ENCODE measurements around the gene RO60. TPM values are rescaled to one million over a fixed set of nuclear protein-coding genes. Genes with fewer than 3 reads are reported as not detected.
A peak's percentile ranks its signal among the peaks of the same experiment; 100 is the strongest.

Gene RO60
- polyA plus RNA-seq, 2 of the 4 experiments (the other 2 are of a cell fraction) = 32.0 to 47.1 TPM

DNA sequence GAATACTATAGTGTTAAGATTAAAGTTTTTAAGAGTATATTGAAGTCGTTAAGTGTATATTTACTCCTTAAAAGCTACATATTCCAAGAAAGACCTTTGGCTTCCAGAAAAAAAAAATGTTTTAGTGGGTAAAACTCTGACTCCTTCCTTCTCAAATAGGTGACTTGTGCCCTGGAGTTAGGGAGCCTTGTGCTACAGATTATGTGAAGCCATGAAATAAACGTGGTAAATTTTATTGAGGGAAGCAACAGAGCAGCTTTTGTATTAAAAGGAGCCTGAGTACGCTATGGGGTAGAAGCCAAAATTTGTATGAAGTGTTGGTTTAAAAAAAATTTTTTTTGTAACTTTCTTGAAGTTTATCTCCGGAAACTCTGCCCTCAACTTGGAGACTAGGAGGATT is 994 bp downstream of the RO60 start:
- no peak for DNase-seq (ENCODE audit: low read depth in 1 of 2, low spot score in 1 of 2)
- Histone ChIP-seq H3K4me1 (peaks cover 22% of the 10 kb centered on the region), H3K9me3 (0 out of 3 replicates have a peak, but pooled peaks cover 4% of the 10 kb centered on the region), H3K4me3 (peak overlapping the region; percentile 82), H3K4me2 (peak overlapping the region; percentile 91), H3K27ac (peak overlapping the region; percentile 94 to 96)
- no peak for FAIRE-seq
- POLR2A ChIA-PET = interaction anchor here (0.7 kb wide), 1 partner anchor 10 kb away, joined by 5 read pairs; no protein-coding TSS in a partner anchor
- WGBS (ENCODE audit: missing lambda C conversion rate) = 21% methylated on average over 4 of the region's 4 CpGs
- no peak for TF ChIP-seq EHF (CRISPR knock-in tag; IDR thresholded peaks at IDR 0.05)
- no peak for TF ChIP-seq CEBPB (IDR thresholded peaks at IDR 0.05)
- TF ChIP-seq TP53 (CRISPR knock-in tag; IDR thresholded peaks at IDR 0.05) = no peak
- TF ChIP-seq EHMT2 (IDR thresholded peaks at IDR 0.05; ENCODE audit: low read depth) = no peak
- TF ChIP-seq ZSCAN20 (CRISPR knock-in tag; IDR thresholded peaks at IDR 0.05) = no peak
- TF ChIP-seq MAZ (IDR thresholded peaks at IDR 0.05; ENCODE audit: borderline replicate concordance, low read depth, low read length) = no peak
- TF ChIP-seq ZNF302 (CRISPR knock-in tag; IDR thresholded peaks at IDR 0.05) = no peak
- no peak for TF ChIP-seq JUNB (IDR thresholded peaks at IDR 0.05)
- CTCF ChIA-PET = interaction anchor here (1.0 kb wide), 1 partner anchor 62 kb away, joined by 3 read pairs; no protein-coding TSS in a partner anchor
- ATAC-seq = no peak

DNA sequence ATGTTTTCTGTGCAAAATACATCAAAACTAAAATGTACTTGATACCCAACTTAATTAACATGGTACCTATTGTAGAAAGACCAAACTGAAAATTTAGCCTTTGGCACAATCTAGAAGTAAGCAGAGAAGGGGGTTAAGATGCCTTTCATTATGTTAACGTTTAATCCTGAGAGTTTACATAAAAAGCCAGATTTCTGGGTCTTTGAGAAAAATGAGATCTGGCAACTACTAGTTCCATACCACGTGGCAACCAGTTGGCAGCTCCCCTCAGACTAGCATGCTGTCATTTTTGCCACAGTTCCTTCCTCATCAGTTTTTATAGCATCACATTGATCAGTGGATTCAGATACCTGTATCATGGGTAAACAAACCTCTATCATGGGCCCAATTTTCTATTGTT is 1.5 kb downstream of the RO60 start:
- TF ChIP-seq MAX (IDR thresholded peaks at IDR 0.05) (0 out of 2 replicates have a peak, but pooled peaks have one; percentile 23), BHLHE40 (IDR thresholded peaks at IDR 0.05; ENCODE audit: low read depth, low read length) (no peak)
- Histone ChIP-seq H3K4me3 (peak overlapping the region; percentile 82), H3K27ac (peak overlapping the region; percentile 94 to 96; a peak in 5 of 6 replicates), H3K9me3 (0 out of 3 replicates have a peak, but pooled peaks cover 4% of the 10 kb centered on the region), H3K4me1 (peaks cover 22% of the 10 kb centered on the region), H3K4me2 (peak overlapping the region; percentile 91)
- FAIRE-seq = no peak
- ATAC-seq = no peak
- POLR2A ChIA-PET = no interaction called here
- DNase-seq (ENCODE audit: low read depth in 1 of 2, low spot score in 1 of 2) = peak in 1 of 2 experiments; percentile 13
- CTCF ChIA-PET = interaction anchor here (1.0 kb wide), 1 partner anchor 62 kb away, joined by 3 read pairs; no protein-coding TSS in a partner anchor
- 6% methylated on average over 2 of the region's 2 CpGs for WGBS (ENCODE audit: missing lambda C conversion rate)

- DNase-seq (ENCODE audit: low read depth in 1 of 2, low spot score in 1 of 2) (no peak), ATAC-seq (no peak), FAIRE-seq (no peak)
- WGBS (ENCODE audit: missing lambda C conversion rate) = 93% methylated on average over 4 of the region's 4 CpGs
- POLR2A ChIA-PET = no interaction called here
- H3K4me3 ChIP-seq = no peak overlapping the region
- CTCF ChIA-PET = no interaction called here
- H3K27ac ChIP-seq = no peak overlapping the region
- TF ChIP-seq MAZ (IDR thresholded peaks at IDR 0.05; ENCODE audit: borderline replicate concordance, low read depth, low read length) (no peak), EP300 (IDR thresholded peaks at IDR 0.05) (no peak), HOXA7 (CRISPR knock-in tag; IDR thresholded peaks at IDR 0.05) (no peak), EHMT2 (IDR thresholded peaks at IDR 0.05; ENCODE audit: low read depth) (no peak), BCL3 (IDR thresholded peaks at IDR 0.05) (no peak), RNF2 (IDR thresholded peaks at IDR 0.05; ENCODE audit: borderline replicate concordance, low read depth) (no peak), EHF (CRISPR knock-in tag; IDR thresholded peaks at IDR 0.05) (no peak), SREBF2 (IDR thresholded peaks at IDR 0.05) (no peak), ESRRA (IDR thresholded peaks at IDR 0.05; ENCODE audit: borderline replicate concordance, low read length) (no peak), JUN (IDR thresholded peaks at IDR 0.05) (no peak), HEYL (CRISPR knock-in tag; IDR thresholded peaks at IDR 0.05) (no peak)
- TF ChIP-seq, protein P1, sequence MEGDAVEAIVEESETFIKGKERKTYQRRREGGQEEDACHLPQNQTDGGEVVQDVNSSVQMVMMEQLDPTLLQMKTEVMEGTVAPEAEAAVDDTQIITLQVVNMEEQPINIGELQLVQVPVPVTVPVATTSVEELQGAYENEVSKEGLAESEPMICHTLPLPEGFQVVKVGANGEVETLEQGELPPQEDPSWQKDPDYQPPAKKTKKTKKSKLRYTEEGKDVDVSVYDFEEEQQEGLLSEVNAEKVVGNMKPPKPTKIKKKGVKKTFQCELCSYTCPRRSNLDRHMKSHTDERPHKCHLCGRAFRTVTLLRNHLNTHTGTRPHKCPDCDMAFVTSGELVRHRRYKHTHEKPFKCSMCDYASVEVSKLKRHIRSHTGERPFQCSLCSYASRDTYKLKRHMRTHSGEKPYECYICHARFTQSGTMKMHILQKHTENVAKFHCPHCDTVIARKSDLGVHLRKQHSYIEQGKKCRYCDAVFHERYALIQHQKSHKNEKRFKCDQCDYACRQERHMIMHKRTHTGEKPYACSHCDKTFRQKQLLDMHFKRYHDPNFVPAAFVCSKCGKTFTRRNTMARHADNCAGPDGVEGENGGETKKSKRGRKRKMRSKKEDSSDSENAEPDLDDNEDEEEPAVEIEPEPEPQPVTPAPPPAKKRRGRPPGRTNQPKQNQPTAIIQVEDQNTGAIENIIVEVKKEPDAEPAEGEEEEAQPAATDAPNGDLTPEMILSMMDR (IDR thresholded peaks at IDR 0.05) = no peak
- H3K9me3 ChIP-seq = 0 out of 3 replicates have a peak, but pooled peaks cover 4% of the 10 kb centered on the region
- H3K4me1 ChIP-seq = peaks cover 11% of the 10 kb centered on the region
- no peak overlapping the region for H3K4me2 ChIP-seq
Measured at GRCh38 chr1:193062698-193063463, 3.5 kb downstream of the RO60 start.
